Small intestine (tissue), 7 donors: ENCODE data around the gene MCF2L. TPM values are rescaled to one million over a fixed set of nuclear protein-coding genes. Genes with fewer than 3 reads are reported as not detected.

Source experiments
- DNase-seq, 2 donors: peaks; one replicate each; pipeline versions ENCODE4 v3.0.0 to v3.0.0-alpha.2; 2013
- FAIRE-seq: peaks from 2 replicates; lab custom pipeline; 2012; peaks lifted over from hg19 to GRCh38; lab: Jason Lieb, UNC
- H3K27ac ChIP-seq, 3 donors: one replicate each; pipeline ENCODE4 v1.5.1; 2013; ENCODE audit warnings: low read length in 2 of 3, mild to moderate bottlenecking in 2 of 3, control low read depth in 1 of 3, inconsistent platforms in 1 of 3, low read depth in 1 of 3, moderate library complexity in 1 of 3
- H3K27me3 ChIP-seq, 3 donors: one replicate each; pipeline ENCODE4 v1.6.1; 2013; ENCODE audit warnings: low read length in 3 of 3, inconsistent platforms in 1 of 3; ENCODE audit not compliant: control insufficient read depth in 3 of 3, insufficient read depth in 3 of 3
- H3K36me3 ChIP-seq, 3 donors: one replicate each; pipeline ENCODE4 v1.6.1; 2013; ENCODE audit warnings: low read length in 3 of 3, inconsistent platforms in 1 of 3, low read depth in 1 of 3, mild to moderate bottlenecking in 1 of 3, moderate library complexity in 1 of 3; ENCODE audit not compliant: control insufficient read depth in 3 of 3, insufficient read depth in 2 of 3
- H3K4me1 ChIP-seq, 3 donors: one replicate each; pipeline ENCODE4 v1.6.1; 2013; ENCODE audit warnings: low read length in 2 of 3, inconsistent platforms in 1 of 3, low read depth in 1 of 3, mild to moderate bottlenecking in 1 of 3, moderate library complexity in 1 of 3; ENCODE audit not compliant: control insufficient read depth in 3 of 3, insufficient read depth in 2 of 3
- H3K4me3 ChIP-seq, 3 donors: one replicate each; pipeline ENCODE4 v1.5.1; 2013; ENCODE audit warnings: low read length in 3 of 3, control low read depth in 1 of 3, inconsistent platforms in 1 of 3, low read depth in 1 of 3, mild to moderate bottlenecking in 1 of 3, moderate library complexity in 1 of 3
- H3K9me3 ChIP-seq, 2 donors: one replicate each; pipeline ENCODE4 v1.6.1; 2013; ENCODE audit warnings: low read depth in 1 of 2, low read length in 1 of 2; ENCODE audit not compliant: control insufficient read depth in 2 of 2, insufficient read depth in 1 of 2
- whole genome bisulfite sequencing, 3 donors: extraction: QIAGEN DNeasy Blood & Tissue Kit; methylation state at CpG; one replicate each; pipeline ENCODE4 v1.1.7; 2013; 5-methylcytosine and 5-hydroxymethylcytosine counted together
- polyA plus RNA-seq, 4 donors: library from polyadenylated mRNA; stranded (reverse) in 3 of 4; unstranded in 1 of 4; fragments of 200-250 nt in 3 of 4; fragments of 120-200 nt in 1 of 4; gene quantifications; one replicate each; pipeline versions ENCODE4 v1.2.1 to v1.2.3, GENCODE V29; 2013
- donor health status: healthy with polysubstance abuse.
- donor health status: control.
- donor health status: control.
- donor health status: Bipolar disorder and iron deficiency.
- donor health status: healthy.

The MCF2L gene
- polyA plus RNA-seq, 4 donors: 12.2 to 37.1 (median 22.0) TPM

- FAIRE-seq (no peak), DNase-seq (no peak)
- H3K4me1 ChIP-seq: peaks cover 0 to 22% (median 0%) of the 10 kb centered on the region in 3 donors
- peak overlapping the region in 2 of 3 donors; percentile 15 to 34 for H3K27ac ChIP-seq
- 55 to 71% (median 61%) methylated on average over 16 of the region's 16 CpGs for WGBS, 3 donors
- H3K27me3 ChIP-seq: no peaks in the 10 kb centered on the region
- H3K36me3 ChIP-seq: peaks cover 0 to 27% (median 0%) of the 10 kb centered on the region in 3 donors
- no peaks in the 10 kb centered on the region for H3K9me3 ChIP-seq
- peak overlapping the region in 1 of 3 donors; percentile 2 for H3K4me3 ChIP-seq
These were observed 153.0 kb downstream of the MCF2L start for GRCh38 chr13:113121928-113122471.

GRCh38 chr13:113122550-113123225 lies 153.7 kb downstream of the MCF2L start, which contains the start of gene F10:
Gene F10, plus strand, starts transcription at chr13:113122799. Its CDS starts 57 bp downstream, at chr13:113122856.
- WGBS, 3 donors: 9 to 31% (median 26%) methylated on average over 22 to 23 of the region's 23 CpGs
- H3K9me3 ChIP-seq: no peaks in the 10 kb centered on the region
- H3K27ac ChIP-seq: peak within 1 kb of the TSS; percentile 15 to 87 (median 41)
- peak within 1 kb of the TSS in 2 of 3 donors; percentile 37 to 57 for H3K4me3 ChIP-seq
- FAIRE-seq: no peak
- peaks cover 0 to 22% (median 0%) of the 10 kb centered on the region in 3 donors for H3K4me1 ChIP-seq
- H3K36me3 ChIP-seq: peaks cover 0 to 25% (median 0%) of the 10 kb centered on the region in 3 donors
- no peaks in the 10 kb centered on the region for H3K27me3 ChIP-seq
- peak; percentile 94 to 96 for DNase-seq

GRCh38 chr13:113123226-113124201 lies 154.5 kb downstream of the MCF2L start:
- Histone ChIP-seq H3K27ac (peak overlapping the region in 2 of 3 donors; percentile 41 to 87), H3K36me3 (peaks cover 0 to 19% (median 0%) of the 10 kb centered on the region in 3 donors), H3K9me3 (no peaks in the 10 kb centered on the region), H3K27me3 (no peaks in the 10 kb centered on the region), H3K4me3 (peak overlapping the region in 2 of 3 donors; percentile 37 to 57), H3K4me1 (peaks cover 0 to 22% (median 0%) of the 10 kb centered on the region in 3 donors)
- WGBS, 3 donors: 78 to 80% (median 80%) methylated on average over 27 to 29 of the region's 29 CpGs
- DNase-seq (peak in 1 of 2 donors; percentile 47), FAIRE-seq (no peak)

GRCh38 chr13:113124211-113124970 lies 155.4 kb downstream of the MCF2L start:
- Histone ChIP-seq H3K4me1 (peaks cover 0 to 22% (median 0%) of the 10 kb centered on the region in 3 donors), H3K27ac (no peak overlapping the region), H3K9me3 (no peaks in the 10 kb centered on the region), H3K4me3 (no peak overlapping the region), H3K27me3 (no peaks in the 10 kb centered on the region), H3K36me3 (peaks cover 0 to 18% (median 0%) of the 10 kb centered on the region in 3 donors)
- FAIRE-seq: no peak
- DNase-seq: no peak
- WGBS, 3 donors: 89 to 96% (median 95%) methylated on average over 19 of the region's 19 CpGs

- 90 to 92% (median 92%) methylated on average over 19 of the region's 19 CpGs for WGBS, 3 donors
- H3K27me3 ChIP-seq: no peaks in the 10 kb centered on the region
- peaks cover 0 to 31% (median 0%) of the 10 kb centered on the region in 3 donors for H3K36me3 ChIP-seq
- H3K9me3 ChIP-seq: peaks cover 0 to 5% of the 10 kb centered on the region in 2 donors
- H3K4me3 ChIP-seq: no peak overlapping the region
- FAIRE-seq (no peak), DNase-seq (no peak)
- H3K27ac ChIP-seq: no peak overlapping the region
- H3K4me1 ChIP-seq: peaks cover 0 to 22% (median 0%) of the 10 kb centered on the region in 3 donors
These were observed 156.7 kb downstream of the MCF2L start for GRCh38 chr13:113125506-113126264.

GRCh38 chr13:113126265-113127150 lies 157.5 kb downstream of the MCF2L start:
- peaks cover 0 to 5% of the 10 kb centered on the region in 2 donors for H3K9me3 ChIP-seq
- H3K4me3 ChIP-seq: no peak overlapping the region
- H3K4me1 ChIP-seq: peaks cover 0 to 22% (median 0%) of the 10 kb centered on the region in 3 donors
- 87 to 92% (median 88%) methylated on average over 18 of the region's 18 CpGs for WGBS, 3 donors
- H3K36me3 ChIP-seq: peaks cover 0 to 32% (median 0%) of the 10 kb centered on the region in 3 donors
- DNase-seq (no peak), FAIRE-seq (no peak)
- no peak overlapping the region for H3K27ac ChIP-seq
- H3K27me3 ChIP-seq: no peaks in the 10 kb centered on the region
